RPMI7951 (cell line): ENCODE measurements around the gene FAM72A. TPM values are rescaled to one million over a fixed set of nuclear protein-coding genes. Genes with fewer than 3 reads are reported as not detected.
A peak's percentile ranks its signal among the peaks of the same experiment; 100 is the strongest.
"Not testable (repeated sequence)": the region's sequence is repeated elsewhere in the genome, so short reads cannot be mapped to it uniquely, and the experiment has no call there.

Source experiments
- DNase-seq: peaks from one replicate; pipeline ENCODE4 v3.0.0-alpha.2; 2012; ENCODE audit warnings: low read depth
- total RNA-seq: library from RNA; depleted of rRNA; stranded (reverse); fragments of >200 nt; shearing (Covaris generic); gene quantifications from 2 replicates; pipeline ENCODE4 v1.2.3, GENCODE V29; 2014; rRNA removed

FAM72A gene
- total RNA-seq, result 7.5 and 12.1 TPM in 2 replicates

- DNase-seq, result peak; percentile 99
Measured at GRCh38 chr1:206202789-206203363, at the start of gene FAM72A. Gene FAM72A (minus strand): TSS chr1:206202839. CDS start chr1:206202025, 814 bp downstream.

GRCh38 chr1:206250953-206251681 is 48.5 kb upstream of the FAM72A start:
- DNase-seq, result not testable (repeated sequence)

GRCh38 chr1:206246129-206246886 is 43.7 kb upstream of the FAM72A start:
- DNase-seq, result not testable (repeated sequence)

- DNase-seq, result not testable (repeated sequence)
Measured at GRCh38 chr1:206245479-206245878, 42.8 kb upstream of the FAM72A start.

GRCh38 chr1:206243335-206243734 is 40.7 kb upstream of the FAM72A start:
- DNase-seq, result not testable (repeated sequence)

GRCh38 chr1:206240288-206240687 is 37.6 kb upstream of the FAM72A start:
- DNase-seq, result not testable (repeated sequence)

- DNase-seq, result not testable (repeated sequence)
Measured at GRCh38 chr1:206235190-206235589, 32.6 kb upstream of the FAM72A start.

- peak; percentile 3 for DNase-seq
Measured at GRCh38 chr1:206234189-206234916, 31.7 kb upstream of the FAM72A start.

GRCh38 chr1:206232970-206233645 is 30.5 kb upstream of the FAM72A start:
- DNase-seq, result not testable (repeated sequence)

GRCh38 chr1:206231989-206232388 is 29.4 kb upstream of the FAM72A start:
- DNase-seq, result not testable (repeated sequence)

GRCh38 chr1:206229286-206229685 is 26.6 kb upstream of the FAM72A start:
- DNase-seq, result not testable (repeated sequence)

GRCh38 chr1:206226886-206227285 is 24.2 kb upstream of the FAM72A start:
- DNase-seq, result not testable (repeated sequence)

GRCh38 chr1:206225386-206225785 is 22.7 kb upstream of the FAM72A start:
- DNase-seq, result not testable (repeated sequence)

GRCh38 chr1:206224190-206224776 is 21.6 kb upstream of the FAM72A start:
- not testable (repeated sequence) for DNase-seq

GRCh38 chr1:206221585-206221984 is 18.9 kb upstream of the FAM72A start:
- DNase-seq, result not testable (repeated sequence)

- not testable (repeated sequence) for DNase-seq
Measured at GRCh38 chr1:206220332-206221000, 17.8 kb upstream of the FAM72A start.

GRCh38 chr1:206219514-206220331 is 17.1 kb upstream of the FAM72A start:
- not testable (repeated sequence) for DNase-seq

- DNase-seq, result not testable (repeated sequence)
Measured at GRCh38 chr1:206218765-206219164, 16.1 kb upstream of the FAM72A start.

GRCh38 chr1:206218285-206218684 is 15.6 kb upstream of the FAM72A start:
- DNase-seq, result not testable (repeated sequence)
